Neural crest cell (in vitro differentiated cells): ENCODE results near the gene HOXA9. TPM values are rescaled to one million over a fixed set of nuclear protein-coding genes. Genes with fewer than 3 reads are reported as not detected.

Source experiments
- DNase-seq: peaks from one replicate; pipeline ENCODE4 v3.0.0; 2021; ENCODE audit warnings: low read depth, mixed read lengths, low spot score
- H3K27ac Mint-ChIP-seq: one replicate; pipeline ENCODE4 v1.8.0; 2021; ENCODE audit warnings: mild to moderate bottlenecking, mixed read lengths; ENCODE audit not compliant: unreplicated experiment
- H3K27me3 Mint-ChIP-seq: 2 replicates; pipeline ENCODE4 v1.8.0; 2021; ENCODE audit warnings: low read depth, mild to moderate bottlenecking, mixed read lengths
- H3K36me3 Mint-ChIP-seq: 2 replicates; pipeline ENCODE4 v1.8.0; 2021; ENCODE audit warnings: low read depth, mild to moderate bottlenecking, mixed read lengths
- H3K4me1 Mint-ChIP-seq: 2 replicates; pipeline ENCODE4 v1.8.0; 2021; ENCODE audit warnings: mixed read lengths
- H3K4me3 Mint-ChIP-seq: one replicate; pipeline ENCODE4 v1.8.0; 2021; ENCODE audit warnings: mild to moderate bottlenecking, mixed read lengths
- H3K9me3 Mint-ChIP-seq: 2 replicates; pipeline ENCODE4 v1.8.0; 2021; ENCODE audit warnings: mixed read lengths
- CTCF ChIP-seq: fragments of 200-600 bp; sonication (generic); conservative IDR thresholded peaks from 2 replicates; pipeline ENCODE4 v1.5.0; 2021; ENCODE audit warnings: antibody characterized with exemption, mild to moderate bottlenecking
- total RNA-seq: library from RNA; stranded (reverse); gene quantifications from 2 replicates; pipeline ENCODE4 v1.2.1, GENCODE V29; 2021

HOXA9 gene
- total RNA-seq, 1 donor from 2014 or later = 9.0 TPM

- Mint-ChIP-seq H3K4me3 (peak overlapping the region; percentile 20), H3K27ac (no peak overlapping the region), H3K27me3 (peaks cover 100% of the 10 kb centered on the region), H3K9me3 (no peaks in the 10 kb centered on the region), H3K4me1 (peaks cover 18% of the 10 kb centered on the region), H3K36me3 (peaks cover 3% of the 10 kb centered on the region)
- DNase-seq = no peak
- no peak for TF ChIP-seq CTCF
Observed at GRCh38 chr7:27137640-27138315, 27.6 kb downstream of the HOXA9 start.

- H3K9me3 Mint-ChIP-seq = no peaks in the 10 kb centered on the region
- H3K4me3 Mint-ChIP-seq = no peak overlapping the region
- no peak for TF ChIP-seq CTCF
- H3K36me3 Mint-ChIP-seq = peaks cover 3% of the 10 kb centered on the region
- DNase-seq = no peak
- peaks cover 94% of the 10 kb centered on the region for H3K27me3 Mint-ChIP-seq
- no peak overlapping the region for H3K27ac Mint-ChIP-seq
- H3K4me1 Mint-ChIP-seq = peaks cover 7% of the 10 kb centered on the region
Observed at GRCh38 chr7:27134392-27134791, 30.9 kb downstream of the HOXA9 start.

- H3K4me1 Mint-ChIP-seq = peaks cover 4% of the 10 kb centered on the region
Observed at GRCh38 chr7:27133409-27134231, 31.7 kb downstream of the HOXA9 start.

GRCh38 chr7:27132978-27133377 lies 32.4 kb downstream of the HOXA9 start:
- Mint-ChIP-seq H3K4me3 (peak overlapping the region; percentile 68), H3K4me1 (peaks cover 4% of the 10 kb centered on the region), H3K27ac (no peak overlapping the region)

More at GRCh38 chr7:27133409-27134231, 31.7 kb downstream of the HOXA9 start:
- TF ChIP-seq CTCF = no peak
- H3K9me3 Mint-ChIP-seq = no peaks in the 10 kb centered on the region
- peaks cover 3% of the 10 kb centered on the region for H3K36me3 Mint-ChIP-seq
- no peak overlapping the region for H3K27ac Mint-ChIP-seq
- peaks cover 94% of the 10 kb centered on the region for H3K27me3 Mint-ChIP-seq
- peak overlapping the region; percentile 68 for H3K4me3 Mint-ChIP-seq
- no peak for DNase-seq

GRCh38 chr7:27132214-27132613 lies 33.1 kb downstream of the HOXA9 start:
- peaks cover 94% of the 10 kb centered on the region for H3K27me3 Mint-ChIP-seq
- peak overlapping the region; percentile 62 for H3K4me3 Mint-ChIP-seq
- H3K4me1 Mint-ChIP-seq = peaks cover 4% of the 10 kb centered on the region
- H3K27ac Mint-ChIP-seq = no peak overlapping the region
- no peak for TF ChIP-seq CTCF
- H3K9me3 Mint-ChIP-seq = no peaks in the 10 kb centered on the region
- peaks cover 3% of the 10 kb centered on the region for H3K36me3 Mint-ChIP-seq
- DNase-seq = no peak

More at GRCh38 chr7:27132978-27133377, 32.4 kb downstream of the HOXA9 start:
- Mint-ChIP-seq H3K9me3 (no peaks in the 10 kb centered on the region), H3K27me3 (peaks cover 94% of the 10 kb centered on the region), H3K36me3 (peaks cover 3% of the 10 kb centered on the region)
- DNase-seq = no peak
- TF ChIP-seq CTCF = no peak
